HG03045 (cell line): ENCODE measurements around the gene SNX1.
"Not testable (repeated sequence)": the region's sequence is repeated elsewhere in the genome, so short reads cannot be mapped to it uniquely, and the experiment has no call there.

Experiments
- ATAC-seq: cut with Tn5 transposase; IDR thresholded peaks from one replicate; pipeline ENCODE4 v1.9.1; 2021; ENCODE audit warnings: mild to moderate bottlenecking, moderate library complexity; ENCODE audit not compliant: unreplicated experiment

SNX1 gene

DNA sequence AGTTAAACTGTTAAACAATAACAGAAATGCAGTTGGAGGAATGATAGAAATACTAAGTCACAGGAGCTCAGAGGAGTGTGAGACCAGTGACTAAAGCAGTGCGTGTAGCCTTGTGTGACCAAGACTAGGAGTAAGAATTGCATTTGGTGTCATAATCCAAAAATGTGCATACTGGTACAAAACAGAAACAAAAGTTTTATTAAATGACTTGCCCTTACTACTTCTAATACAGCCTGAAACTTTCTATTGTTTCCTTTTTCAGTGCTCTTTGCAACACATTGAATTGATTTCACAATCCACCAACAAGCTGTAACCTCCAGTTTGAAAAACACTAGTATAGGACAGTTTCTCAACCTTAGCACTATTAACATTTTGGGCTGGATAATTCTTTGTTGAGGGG lies 17.1 kb downstream of the SNX1 start:
- peak; percentile 49 for ATAC-seq

DNA sequence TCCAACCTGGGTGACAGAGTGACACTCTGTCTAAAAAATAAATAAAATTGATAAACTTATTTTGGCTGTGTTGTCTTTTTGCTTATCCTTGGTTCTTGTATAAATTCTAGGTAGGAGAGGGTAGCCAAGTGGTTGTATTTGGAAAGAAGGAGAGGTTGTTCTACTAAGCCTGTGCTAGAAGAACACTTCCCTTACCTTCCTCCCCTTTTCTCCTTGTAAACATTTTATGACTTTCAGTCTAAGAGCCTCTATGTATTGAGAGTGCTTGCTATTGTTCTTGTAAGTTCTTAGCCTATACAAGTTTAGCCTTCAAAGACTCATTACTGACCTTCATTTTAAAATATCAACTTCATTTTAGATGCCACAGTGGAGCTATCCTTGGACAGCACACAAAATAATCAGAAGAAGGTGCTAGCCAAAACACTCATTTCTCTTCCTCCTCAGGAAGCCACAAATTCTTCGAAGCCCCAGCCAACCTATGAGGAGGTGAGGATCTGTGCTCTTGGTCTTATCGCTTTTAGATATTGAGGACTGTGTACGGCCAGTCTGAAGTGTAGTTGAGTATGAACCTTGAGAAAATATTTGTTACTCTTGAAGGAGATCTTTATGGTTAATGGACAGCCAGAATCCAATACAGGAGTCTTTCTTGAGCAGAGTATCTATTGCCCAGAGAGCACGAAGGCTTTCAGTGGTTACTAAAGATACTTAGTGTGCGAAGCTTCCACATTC lies 22.1 kb downstream of the SNX1 start:
- no peak for ATAC-seq

DNA sequence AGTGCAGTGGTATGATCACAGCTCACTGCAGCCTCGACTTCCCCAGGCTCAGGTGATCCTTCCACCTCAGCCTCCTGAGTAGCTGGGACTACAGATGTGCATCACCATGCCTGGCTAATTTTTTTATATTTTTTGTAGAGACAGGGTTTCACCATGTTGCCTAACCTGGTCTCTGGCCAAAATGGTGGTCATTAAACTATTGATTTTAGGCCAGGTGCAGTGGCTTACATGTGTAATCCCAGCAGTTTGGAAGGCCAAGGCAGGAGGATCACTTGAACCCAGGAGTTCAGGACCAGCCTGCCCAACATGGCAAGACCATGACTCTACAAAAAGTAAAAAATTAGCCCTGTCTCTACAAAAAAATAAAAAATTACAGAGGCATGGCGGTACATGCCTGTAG lies 24.5 kb downstream of the SNX1 start:
- ATAC-seq: not testable (repeated sequence)

DNA sequence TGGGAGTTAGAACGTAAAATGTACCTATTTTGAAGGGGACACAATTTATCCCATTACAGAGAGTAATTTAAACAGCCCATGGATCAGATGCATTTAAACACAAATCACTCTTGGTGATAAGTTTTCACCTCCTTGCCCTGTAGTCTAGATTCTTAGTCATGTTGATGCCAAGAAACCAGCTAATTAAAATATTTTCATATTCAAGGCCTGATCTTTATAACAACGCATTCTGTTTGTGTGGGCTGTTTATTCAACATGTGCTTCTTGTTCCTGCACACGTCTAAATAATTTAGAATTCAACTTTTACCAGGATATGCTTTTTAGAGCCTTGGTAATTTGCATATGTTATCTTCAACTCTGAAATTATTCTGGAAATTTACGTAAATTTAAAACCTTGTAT lies 25.8 kb downstream of the SNX1 start:
- ATAC-seq: no peak

DNA sequence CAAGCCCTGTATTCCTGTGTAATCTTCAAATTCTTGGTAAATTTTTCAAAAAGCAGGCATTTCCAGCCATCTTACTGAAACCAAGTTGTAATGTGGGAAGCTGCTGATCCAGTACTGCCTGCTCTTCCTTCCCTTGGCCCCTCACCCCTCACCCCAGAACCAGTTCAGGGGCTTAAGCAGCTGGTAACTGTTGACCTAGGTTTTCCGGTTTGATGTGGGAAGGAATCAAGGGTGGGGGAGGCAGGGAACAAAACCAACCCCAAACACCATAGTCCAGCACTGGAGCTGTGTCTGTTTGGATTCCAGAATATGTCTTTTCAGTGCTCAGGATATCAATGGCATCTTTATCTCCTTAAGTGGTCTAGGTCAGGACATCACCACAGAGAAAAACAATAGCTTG lies 26.7 kb downstream of the SNX1 start:
- no peak for ATAC-seq

DNA sequence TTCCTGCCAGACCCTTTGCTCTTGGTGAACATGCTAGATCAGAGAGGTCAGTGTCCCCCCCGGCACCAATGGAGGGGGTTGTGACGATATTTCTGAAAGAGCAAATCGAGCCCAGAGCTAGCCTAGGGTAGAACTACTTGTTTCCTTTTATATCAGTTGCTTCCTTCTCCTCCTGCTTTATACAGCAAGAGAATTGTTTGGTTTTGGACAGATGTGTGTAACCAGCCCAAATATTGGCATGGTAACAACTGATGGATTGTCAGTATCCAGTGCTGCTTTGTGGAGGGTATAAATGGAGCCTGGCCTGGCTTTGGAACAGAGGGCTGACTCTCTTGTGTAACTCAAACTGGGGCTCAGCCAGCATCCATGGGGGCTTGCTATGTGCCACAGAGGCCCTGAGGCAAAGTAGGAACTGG lies 27.2 kb downstream of the SNX1 start:
- no peak for ATAC-seq

DNA sequence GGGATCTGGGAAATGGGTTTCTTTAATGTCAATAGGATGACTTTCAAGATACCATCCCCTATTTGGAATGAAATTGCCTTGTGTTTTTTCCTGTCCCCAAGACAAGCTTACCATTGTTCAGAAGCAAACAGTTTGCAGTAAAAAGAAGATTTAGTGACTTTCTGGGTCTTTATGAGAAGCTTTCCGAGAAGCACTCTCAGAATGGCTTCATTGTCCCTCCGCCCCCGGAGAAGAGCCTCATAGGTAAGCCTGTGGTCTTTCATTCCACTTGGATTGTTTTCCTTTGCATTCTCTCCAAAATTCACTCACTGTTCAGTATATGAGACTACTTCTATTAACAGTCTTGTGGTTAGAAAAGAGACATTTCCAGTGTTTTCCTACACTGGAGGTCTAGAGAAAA lies 30.2 kb downstream of the SNX1 start:
- no peak for ATAC-seq

DNA sequence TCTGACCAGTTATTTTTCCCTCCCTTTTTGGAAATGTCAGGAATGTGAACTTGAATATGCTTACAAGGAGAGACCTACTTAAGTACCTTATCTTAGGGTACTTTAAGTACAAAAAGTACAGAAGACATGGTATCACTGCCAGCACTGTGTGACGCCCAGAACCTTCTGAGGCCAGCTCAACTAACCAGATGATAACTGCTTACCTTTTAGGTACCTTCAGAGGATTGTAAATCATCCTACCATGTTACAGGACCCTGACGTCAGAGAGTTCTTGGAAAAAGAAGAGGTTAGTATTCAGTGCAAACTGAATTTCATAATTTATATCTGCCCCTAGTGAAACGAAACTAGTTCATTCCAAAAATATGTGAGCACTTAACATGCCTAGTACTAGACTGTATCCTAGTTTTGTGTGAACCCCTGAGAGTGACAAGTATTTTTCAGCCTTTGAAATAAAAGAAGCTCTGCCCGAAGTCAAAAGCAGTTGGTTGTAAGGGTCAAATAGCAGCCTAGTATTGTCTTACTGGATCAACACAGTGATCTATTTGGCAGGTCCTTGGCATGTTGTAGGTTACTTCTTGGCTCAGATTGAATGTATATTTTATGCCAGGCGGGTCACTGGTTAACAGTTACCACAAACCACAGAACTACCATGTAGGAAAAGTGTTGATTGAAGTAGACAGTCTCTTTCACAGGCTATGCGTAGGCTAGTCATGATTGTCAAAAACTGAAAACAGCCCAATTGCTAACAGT lies 31.9 kb downstream of the SNX1 start:
- ATAC-seq: no peak

DNA sequence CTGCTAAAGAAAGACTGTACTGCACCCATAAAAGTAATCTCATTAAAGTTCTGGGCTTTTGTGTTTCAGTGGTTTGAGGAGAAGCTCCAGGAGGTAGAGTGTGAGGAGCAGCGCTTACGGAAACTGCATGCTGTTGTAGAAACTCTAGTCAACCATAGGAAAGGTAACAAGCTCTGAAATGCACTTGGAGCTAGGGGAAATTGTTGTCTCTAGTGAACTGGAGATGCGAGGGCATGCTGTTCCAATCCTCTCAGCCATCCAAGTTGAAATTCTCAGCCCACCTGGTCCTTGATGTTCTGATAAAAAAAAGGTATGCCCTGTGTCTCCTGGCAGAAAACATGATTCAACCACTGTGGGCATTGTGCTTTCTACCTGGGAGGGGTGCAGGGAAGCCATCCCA lies 34.4 kb downstream of the SNX1 start:
- no peak for ATAC-seq

DNA sequence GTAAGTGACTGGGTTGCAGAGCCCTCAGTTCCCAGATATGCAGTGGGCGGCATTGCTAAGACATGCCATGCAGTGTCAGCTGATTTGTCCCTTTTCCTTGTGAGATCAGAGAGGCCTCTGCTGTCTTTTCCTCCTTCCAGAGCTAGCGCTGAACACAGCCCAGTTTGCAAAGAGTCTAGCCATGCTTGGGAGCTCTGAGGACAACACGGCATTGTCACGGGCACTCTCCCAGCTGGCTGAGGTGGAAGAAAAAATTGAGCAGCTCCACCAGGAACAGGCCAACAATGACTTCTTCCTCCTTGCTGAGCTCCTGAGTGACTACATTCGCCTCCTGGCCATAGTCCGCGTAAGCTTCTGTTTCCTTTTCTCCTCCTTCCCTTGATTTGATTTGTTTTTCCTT lies 35.8 kb downstream of the SNX1 start:
- ATAC-seq: no peak

DNA sequence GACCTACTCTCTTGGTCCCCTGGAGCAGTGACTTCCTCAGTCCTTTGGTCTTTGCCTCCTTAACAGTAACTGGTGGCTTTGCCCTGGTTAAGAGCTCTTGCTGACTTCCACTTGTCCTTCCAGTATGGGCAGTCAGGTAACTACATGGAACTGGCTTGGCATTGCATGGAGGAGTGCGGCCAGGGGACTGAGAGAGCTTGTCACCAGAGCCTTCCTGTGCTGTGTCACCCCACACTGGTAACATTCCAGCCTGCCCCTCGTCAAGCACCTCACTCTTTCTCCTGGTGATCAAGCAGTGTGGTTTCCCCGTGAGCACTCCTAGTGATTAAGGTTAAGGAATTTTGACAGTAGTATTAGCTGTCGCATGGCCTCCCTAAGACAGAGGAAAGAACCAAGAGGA lies 36.4 kb downstream of the SNX1 start:
- no peak for ATAC-seq

DNA sequence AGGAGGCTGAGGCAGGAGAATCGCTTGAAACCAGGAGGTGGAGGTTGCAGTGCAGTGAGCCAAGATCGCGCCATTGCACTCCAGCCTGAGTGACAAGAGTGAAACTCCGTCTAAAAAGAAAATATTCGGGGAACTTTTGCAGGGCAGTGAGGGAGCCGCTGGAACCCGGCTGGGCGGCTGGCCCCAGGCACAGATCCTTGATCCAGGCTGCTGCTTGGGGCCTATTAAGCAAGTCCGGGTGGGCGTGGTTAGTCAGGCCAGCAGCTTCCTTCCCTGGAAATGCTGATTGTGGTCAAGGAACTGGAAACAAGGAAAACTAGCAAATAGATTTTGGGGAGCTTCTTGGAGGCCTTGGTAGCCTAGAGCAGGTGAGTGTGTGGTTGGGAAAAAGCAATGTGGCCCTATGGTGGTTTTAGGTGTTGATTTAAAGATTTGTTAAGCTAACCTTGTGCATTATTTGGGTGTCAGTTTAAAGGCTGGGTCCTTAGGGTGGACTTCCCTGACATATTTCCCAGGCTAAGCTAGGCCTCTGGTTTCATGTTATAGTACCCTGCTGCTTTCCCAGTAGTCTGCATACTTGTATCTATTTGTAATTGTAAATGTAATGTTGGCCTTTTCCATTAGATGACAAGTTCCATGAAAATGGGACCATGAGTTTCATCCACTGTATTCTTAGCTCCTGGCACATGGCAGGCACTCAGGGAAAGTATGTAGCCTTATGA lies 38.0 kb downstream of the SNX1 start:
- ATAC-seq: no peak

DNA sequence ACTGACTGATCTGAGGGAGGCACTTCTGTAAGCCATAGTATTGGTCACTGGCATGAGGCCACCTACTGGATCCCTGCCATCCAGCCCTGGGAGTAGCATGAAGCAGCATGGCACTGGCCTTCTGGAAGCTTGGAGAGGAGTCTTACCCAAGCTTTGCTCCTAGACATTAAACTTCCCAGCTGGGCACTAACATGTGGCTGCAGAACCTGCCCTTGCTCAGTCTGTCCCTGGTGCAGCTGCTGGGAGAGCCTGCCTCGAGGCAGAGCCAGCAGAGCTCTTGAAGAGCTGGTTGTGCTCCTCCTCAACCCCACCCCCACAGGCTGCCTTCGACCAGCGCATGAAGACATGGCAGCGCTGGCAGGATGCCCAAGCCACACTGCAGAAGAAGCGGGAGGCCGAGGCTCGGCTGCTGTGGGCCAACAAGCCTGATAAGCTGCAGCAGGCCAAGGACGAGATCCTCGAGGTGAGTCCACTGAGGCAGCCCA lies 38.6 kb downstream of the SNX1 start:
- ATAC-seq: no peak

DNA sequence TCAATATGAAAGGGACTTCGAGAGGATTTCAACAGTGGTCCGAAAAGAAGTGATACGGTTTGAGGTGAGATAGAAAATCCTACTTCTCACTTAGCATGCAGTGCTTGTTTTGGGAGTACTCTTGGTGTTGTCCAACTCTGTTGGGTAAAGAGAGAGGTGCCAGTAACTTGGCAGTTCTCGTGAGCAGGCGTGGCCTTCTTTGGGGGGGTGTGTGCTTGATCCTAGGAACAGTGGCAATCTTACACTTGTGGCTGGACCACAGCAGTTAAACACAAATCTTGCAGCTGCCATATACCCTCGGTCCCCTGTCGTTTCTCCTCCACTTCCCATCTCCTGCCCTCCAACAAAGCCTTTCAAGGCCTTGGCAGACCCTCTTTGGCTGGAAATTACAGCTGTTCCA lies 40.6 kb downstream of the SNX1 start:
- no peak for ATAC-seq

DNA sequence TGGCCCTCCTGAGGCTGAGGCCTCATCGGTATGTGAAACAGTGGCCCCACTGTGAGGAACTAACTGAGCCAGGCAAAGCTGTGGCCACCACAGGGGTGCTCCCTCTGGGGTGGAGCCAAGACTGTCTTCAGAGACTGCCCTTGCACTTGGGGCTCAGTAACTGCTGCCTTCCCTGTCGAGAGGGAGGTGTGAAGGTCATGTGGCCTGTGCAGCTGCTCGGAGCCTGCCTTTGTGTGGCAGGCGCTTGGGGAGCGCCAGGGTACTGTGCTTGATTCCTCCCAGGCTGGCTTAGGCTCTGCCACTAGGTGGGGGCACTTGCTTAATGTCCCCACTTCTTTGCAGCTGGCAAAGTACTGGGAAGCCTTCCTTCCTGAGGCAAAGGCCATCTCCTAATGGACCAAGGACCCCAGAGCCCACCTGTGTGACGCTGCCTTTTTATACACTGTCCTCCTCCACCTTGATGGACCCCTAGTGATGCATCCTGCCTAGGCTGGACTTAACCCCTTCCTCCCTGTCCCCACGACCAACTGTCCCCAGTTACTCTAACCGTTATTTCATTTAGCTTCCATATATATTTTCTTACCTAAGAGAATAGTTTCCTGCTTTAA lies 41.5 kb downstream of the SNX1 start:
- no peak for ATAC-seq

DNA sequence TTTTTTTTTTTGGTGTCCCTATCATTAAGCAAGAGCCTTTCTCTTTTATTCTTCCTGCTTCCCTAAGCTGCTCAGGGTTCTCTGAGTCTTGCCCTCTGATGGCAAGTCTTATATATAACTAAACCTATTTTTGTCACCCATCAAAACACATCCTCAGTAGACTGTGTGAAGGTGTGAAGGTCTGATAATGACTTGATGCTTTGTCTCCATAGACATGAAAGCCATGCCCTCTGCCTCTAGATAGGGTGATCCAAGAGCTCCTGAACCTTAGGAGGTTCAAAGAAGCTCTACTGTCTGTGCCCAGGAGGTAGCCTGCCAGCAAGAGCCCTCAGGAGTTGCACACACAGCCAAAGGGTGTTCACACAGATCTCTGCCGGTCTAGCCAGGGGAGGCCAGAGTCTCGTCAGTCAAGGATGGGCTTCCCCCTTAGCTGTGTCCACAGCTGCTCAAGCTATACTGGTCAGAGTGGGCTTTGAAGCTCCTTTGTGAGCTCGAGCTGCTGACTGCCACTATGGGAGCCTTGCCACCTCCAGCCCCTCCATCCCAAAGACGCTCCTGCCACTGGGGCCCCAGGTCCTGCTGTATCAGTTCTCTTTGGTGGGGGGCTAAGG lies 42.7 kb downstream of the SNX1 start:
- ATAC-seq: no peak

DNA sequence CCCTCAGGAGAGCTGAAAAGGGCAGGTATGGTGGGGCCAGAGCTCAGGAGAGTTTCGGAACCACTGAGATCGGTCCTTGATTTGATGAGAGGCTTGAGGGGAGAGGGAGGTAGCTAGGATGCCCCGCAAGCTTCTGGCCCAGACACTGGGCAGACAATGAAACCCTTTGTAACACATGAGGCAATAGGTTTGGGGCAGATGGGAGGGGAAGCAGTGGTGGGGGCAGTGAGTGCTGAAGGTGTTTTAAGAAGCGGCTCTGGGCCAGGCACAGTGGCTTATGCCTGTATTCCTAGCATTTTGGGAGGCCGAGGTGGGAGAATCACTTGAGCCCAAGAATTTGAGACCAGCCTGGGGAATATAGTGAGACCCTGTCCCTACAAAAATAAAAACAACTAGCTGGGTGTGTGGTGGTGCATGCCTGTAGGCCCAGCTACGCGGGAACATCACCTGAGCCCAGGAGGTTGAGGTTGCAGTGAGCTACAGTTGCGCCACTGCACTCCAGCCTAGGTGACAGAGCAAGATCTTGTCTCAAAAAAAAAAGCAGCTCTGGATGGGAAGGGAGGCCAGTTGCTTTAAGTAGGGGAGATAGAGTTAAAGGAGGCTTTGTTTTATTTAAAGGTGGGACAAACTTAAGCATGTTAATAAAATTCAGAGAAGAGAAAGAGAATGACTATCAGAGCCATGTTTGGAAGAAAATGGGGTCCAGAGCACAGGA lies 46.2 kb downstream of the SNX1 start:
- ATAC-seq: no peak

DNA sequence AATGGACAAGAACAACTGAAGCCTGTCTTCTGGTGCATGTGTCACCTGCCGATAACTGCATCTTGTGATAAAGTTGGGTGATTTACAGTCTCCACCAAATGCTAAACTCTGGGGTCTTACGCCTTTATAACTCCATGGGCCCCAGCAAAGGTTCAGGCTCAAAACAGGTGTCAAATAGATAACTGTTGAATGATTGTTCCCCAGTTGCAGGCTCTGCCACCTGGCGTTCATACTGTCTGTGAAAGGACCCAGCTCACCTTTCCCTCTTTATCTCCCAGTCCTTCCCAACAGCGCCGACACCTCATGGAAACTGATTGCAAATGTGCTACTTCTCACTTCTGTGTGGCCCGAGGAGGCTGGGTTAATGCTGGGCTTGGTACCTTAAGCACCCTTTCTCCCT lies 47.5 kb downstream of the SNX1 start:
- no peak for ATAC-seq

DNA sequence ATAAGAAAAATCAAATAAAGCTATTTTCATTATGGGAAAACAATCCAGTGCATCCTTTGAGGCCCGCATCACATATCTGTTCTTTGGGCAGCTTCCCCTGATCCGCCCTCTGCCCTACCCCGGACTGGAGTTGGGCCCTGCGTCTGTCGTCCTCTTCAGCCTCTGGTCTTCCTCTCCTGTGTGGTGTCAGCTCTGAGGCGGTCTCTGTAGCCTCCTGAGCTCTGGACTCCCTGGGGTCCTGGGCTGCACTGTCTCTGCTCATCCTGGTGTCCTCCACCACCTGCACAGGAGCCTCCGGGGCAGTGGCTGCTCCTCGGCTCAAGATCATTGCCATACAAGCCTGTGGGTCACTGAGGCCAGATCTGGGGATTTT lies 48.4 kb downstream of the SNX1 start:
- ATAC-seq: no peak

DNA sequence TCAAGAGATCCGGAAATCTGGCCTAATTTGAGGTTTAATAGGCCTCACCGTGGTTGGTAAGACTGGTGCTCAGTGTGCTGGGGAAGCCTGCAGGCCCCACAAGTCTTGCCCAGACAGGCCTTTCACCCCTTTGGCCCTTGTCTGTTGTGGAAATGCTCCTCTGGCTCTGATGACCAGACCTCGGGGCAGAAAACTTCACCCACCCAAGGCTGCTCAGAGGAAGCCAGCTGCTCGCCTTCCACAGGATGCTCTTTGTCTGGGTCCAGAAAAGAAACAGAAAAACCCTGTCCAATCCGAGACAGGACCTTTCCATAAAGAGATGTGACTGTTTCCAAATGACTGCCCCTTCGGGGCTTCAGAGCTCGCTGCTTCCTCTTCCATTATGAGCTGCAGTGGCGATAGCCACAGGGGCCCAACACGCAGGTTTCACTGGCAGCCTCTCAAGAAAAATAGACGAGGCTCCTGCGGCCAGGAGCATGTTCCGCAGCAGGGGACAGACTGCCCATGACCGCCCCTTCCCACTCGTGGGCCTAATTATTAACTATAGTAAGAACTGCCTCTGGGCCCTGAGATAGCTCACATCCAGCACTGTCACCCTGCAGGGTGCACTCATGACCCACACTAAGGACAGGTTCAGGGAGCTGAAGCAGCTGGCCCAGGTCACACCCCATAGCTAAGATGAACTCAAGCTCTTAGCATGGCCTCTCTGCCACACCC lies 48.9 kb downstream of the SNX1 start:
- ATAC-seq: peak; percentile 56
